DOHH2 (cell line): ENCODE measurements around the gene SEPTIN8.

ENCODE experiments used
- H3F3A ChIP-seq: fragments of 200-600 bp; sonication (generic), shearing (Covaris generic); 2 replicates; pipeline ENCODE4 v1.6.0; 2016; ENCODE audit warnings: antibody characterized with exemption, mild to moderate bottlenecking; ENCODE audit not compliant: control insufficient read depth, insufficient read depth
- H3K27ac ChIP-seq: fragments of 200-600 bp; sonication (generic); 2 replicates; pipeline ENCODE4 v1.5.1; 2014; ENCODE audit warnings: low read depth, mild to moderate bottlenecking, low read length, moderate library complexity
- H3K27me3 ChIP-seq: fragments of 200-600 bp; sonication (generic); 2 replicates; pipeline ENCODE4 v1.6.1; 2014; ENCODE audit warnings: mild to moderate bottlenecking, low read length, mixed read lengths; ENCODE audit not compliant: control insufficient read depth
- H3K36me3 ChIP-seq: fragments of 200-600 bp; sonication (generic); 2 replicates; pipeline ENCODE4 v1.6.1; 2014; ENCODE audit warnings: mild to moderate bottlenecking, low read length, moderate library complexity, mixed read lengths; ENCODE audit not compliant: control insufficient read depth
- H3K4me1 ChIP-seq: fragments of 200-600 bp; sonication (generic); 2 replicates; pipeline ENCODE4 v1.6.1; 2014; ENCODE audit warnings: mild to moderate bottlenecking, low read length, mixed read lengths; ENCODE audit not compliant: control insufficient read depth
- H3K4me2 ChIP-seq: fragments of 200-600 bp; sonication (generic); 2 replicates; pipeline ENCODE4 v1.6.0; 2014; ENCODE audit warnings: mild to moderate bottlenecking, low read length, moderate library complexity
- H3K4me3 ChIP-seq: fragments of 200-600 bp; sonication (generic); 2 replicates; pipeline ENCODE4 v1.5.1; 2014; ENCODE audit warnings: mild to moderate bottlenecking, low read length, mixed read lengths
- H3K79me2 ChIP-seq: fragments of 200-600 bp; sonication (generic); 2 replicates; pipeline ENCODE4 v1.6.1; 2014; ENCODE audit warnings: mild to moderate bottlenecking, low read length, mixed read lengths; ENCODE audit not compliant: control insufficient read depth
- H3K9me2 ChIP-seq: fragments of 200-600 bp; sonication (generic); replicated peaks from 2 replicates; pipeline ENCODE4 v1.6.1; 2014; ENCODE audit warnings: mild to moderate bottlenecking, low read length, mixed read lengths; ENCODE audit not compliant: control insufficient read depth
- H3K9me3 ChIP-seq: fragments of 200-600 bp; sonication (generic); 2 replicates; pipeline ENCODE4 v1.6.1; 2014; ENCODE audit warnings: antibody characterized with exemption, low read length, mixed read lengths; ENCODE audit not compliant: control insufficient read depth, insufficient read depth
- H4K20me1 ChIP-seq: fragments of 200-600 bp; sonication (generic); 2 replicates; pipeline ENCODE4 v1.6.0; 2014; ENCODE audit warnings: low read depth, mild to moderate bottlenecking, antibody characterized with exemption, low read length, moderate library complexity; ENCODE audit not compliant: control insufficient read depth, insufficient read depth
- EZH2phosphoT487 ChIP-seq: fragments of 200-600 bp; sonication (generic); IDR thresholded peaks from 2 replicates; pipeline ENCODE4 v1.6.1; 2017; ENCODE audit warnings: borderline replicate concordance, mild to moderate bottlenecking, antibody characterized with exemption, low read length, moderate library complexity, mixed read lengths
- TF ChIP-seq, protein P1 (sequence below): fragments of 200-600 bp; sonication (generic); IDR thresholded peaks from one replicate; pipeline ENCODE4 v1.5.1; 2014; ENCODE audit warnings: antibody characterized with exemption, mild to moderate bottlenecking, low read depth, low read length; ENCODE audit not compliant: poor library complexity, severe bottlenecking

SEPTIN8 gene

GRCh38 chr5:132762246-132763000, 14.6 kb downstream of the SEPTIN8 start:
- H3K36me3 ChIP-seq, result no peaks in the 10 kb centered on the region
- no peak overlapping the region for H3K4me2 ChIP-seq
- no peaks in the 10 kb centered on the region; the same call in 1 of the 2 replicates for H3K27me3 ChIP-seq
- no peaks in the 10 kb centered on the region for H3K4me1 ChIP-seq
- no peaks in the 10 kb centered on the region for H3K79me2 ChIP-seq
- H3K9me2 ChIP-seq, result no peaks in the 10 kb centered on the region
- H3F3A ChIP-seq, result no peaks in the 10 kb centered on the region
- no peak overlapping the region for H3K4me3 ChIP-seq
- no peaks in the 10 kb centered on the region for H3K9me3 ChIP-seq
- TF ChIP-seq EZH2phosphoT487, result no peak
- TF ChIP-seq, protein P1, sequence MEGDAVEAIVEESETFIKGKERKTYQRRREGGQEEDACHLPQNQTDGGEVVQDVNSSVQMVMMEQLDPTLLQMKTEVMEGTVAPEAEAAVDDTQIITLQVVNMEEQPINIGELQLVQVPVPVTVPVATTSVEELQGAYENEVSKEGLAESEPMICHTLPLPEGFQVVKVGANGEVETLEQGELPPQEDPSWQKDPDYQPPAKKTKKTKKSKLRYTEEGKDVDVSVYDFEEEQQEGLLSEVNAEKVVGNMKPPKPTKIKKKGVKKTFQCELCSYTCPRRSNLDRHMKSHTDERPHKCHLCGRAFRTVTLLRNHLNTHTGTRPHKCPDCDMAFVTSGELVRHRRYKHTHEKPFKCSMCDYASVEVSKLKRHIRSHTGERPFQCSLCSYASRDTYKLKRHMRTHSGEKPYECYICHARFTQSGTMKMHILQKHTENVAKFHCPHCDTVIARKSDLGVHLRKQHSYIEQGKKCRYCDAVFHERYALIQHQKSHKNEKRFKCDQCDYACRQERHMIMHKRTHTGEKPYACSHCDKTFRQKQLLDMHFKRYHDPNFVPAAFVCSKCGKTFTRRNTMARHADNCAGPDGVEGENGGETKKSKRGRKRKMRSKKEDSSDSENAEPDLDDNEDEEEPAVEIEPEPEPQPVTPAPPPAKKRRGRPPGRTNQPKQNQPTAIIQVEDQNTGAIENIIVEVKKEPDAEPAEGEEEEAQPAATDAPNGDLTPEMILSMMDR, result no peak
- no peaks in the 10 kb centered on the region for H4K20me1 ChIP-seq
- no peak overlapping the region for H3K27ac ChIP-seq

GRCh38 chr5:132761321-132762240, 15.5 kb downstream of the SEPTIN8 start:
- Histone ChIP-seq H3F3A (no peaks in the 10 kb centered on the region), H4K20me1 (no peaks in the 10 kb centered on the region), H3K4me2 (no peak overlapping the region), H3K4me1 (no peaks in the 10 kb centered on the region), H3K27me3 (no peaks in the 10 kb centered on the region), H3K4me3 (no peak overlapping the region), H3K27ac (no peak overlapping the region), H3K9me2 (no peaks in the 10 kb centered on the region), H3K36me3 (no peaks in the 10 kb centered on the region), H3K9me3 (no peaks in the 10 kb centered on the region), H3K79me2 (no peaks in the 10 kb centered on the region)
- TF ChIP-seq, protein P1, result no peak
- no peak for TF ChIP-seq EZH2phosphoT487

DNA sequence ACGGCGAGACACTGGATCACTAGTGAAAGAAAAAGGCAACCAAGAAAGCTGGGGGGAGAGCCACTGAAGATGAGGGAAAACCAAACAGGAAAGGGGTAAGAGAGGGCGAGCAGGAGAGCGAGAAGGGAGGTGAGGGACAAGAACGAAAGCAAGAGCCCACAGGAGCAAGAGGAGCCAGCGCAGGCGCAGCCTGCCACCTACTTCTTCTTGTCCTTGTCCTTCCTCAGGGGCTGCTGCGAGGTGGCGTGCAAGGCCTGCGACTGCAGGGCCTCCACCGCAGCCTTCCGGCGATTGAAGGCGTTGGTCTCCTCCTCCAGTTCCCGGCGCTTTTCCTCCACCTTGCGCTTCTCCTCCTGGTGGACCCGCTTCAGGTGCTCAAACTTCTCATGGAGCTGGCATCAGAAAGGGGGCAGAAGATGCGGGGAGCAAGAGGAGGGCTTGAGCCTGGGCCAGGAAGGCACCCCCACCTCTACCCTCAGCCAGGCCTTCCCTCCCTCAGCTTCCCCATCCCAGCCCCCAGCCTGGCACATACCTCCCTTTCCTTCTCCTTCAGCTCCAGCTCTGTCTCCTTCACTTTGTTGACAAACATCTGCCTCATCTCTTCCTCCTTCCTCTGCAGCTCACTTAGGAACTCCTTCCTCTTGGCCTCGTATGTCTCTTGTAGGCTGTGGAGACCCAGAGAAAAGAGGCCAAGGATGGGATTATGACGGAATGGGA, 16.3 kb downstream of the SEPTIN8 start:
- H3K4me3 ChIP-seq, result no peak overlapping the region
- H3K27me3 ChIP-seq, result no peaks in the 10 kb centered on the region
- H3K4me1 ChIP-seq, result no peaks in the 10 kb centered on the region
- no peaks in the 10 kb centered on the region for H3K36me3 ChIP-seq
- no peaks in the 10 kb centered on the region for H3K79me2 ChIP-seq
- H3K9me3 ChIP-seq, result no peaks in the 10 kb centered on the region
- H3K27ac ChIP-seq, result no peak overlapping the region
- no peak overlapping the region for H3K4me2 ChIP-seq
- H4K20me1 ChIP-seq, result no peaks in the 10 kb centered on the region
- no peak for TF ChIP-seq EZH2phosphoT487
- TF ChIP-seq, protein P1, result no peak
- no peaks in the 10 kb centered on the region for H3F3A ChIP-seq
- no peaks in the 10 kb centered on the region for H3K9me2 ChIP-seq
